Heart left ventricle (tissue), 16 donors: ENCODE measurements around the gene ACAA2. TPM values are rescaled to one million over a fixed set of nuclear protein-coding genes. Genes with fewer than 3 reads are reported as not detected.
A peak's percentile ranks its signal among the peaks of the same experiment; 100 is the strongest.

ENCODE experiments used
- ATAC-seq, 4 donors: fragments of 200-7000 bp; cut with Tn5 transposase; one replicate each; pipeline ENCODE4 v1.9.1; 2020 to 2022; ENCODE audit warnings: moderate library complexity in 4 of 4, mild to moderate bottlenecking in 3 of 4, moderate number of reproducible peaks in 1 of 4
- DNase-seq, 5 donors: peaks; one replicate each; pipeline ENCODE4 v3.0.0-alpha.2; 2020
- H3K27ac ChIP-seq, 12 donors: fragments of 200-600 bp; sonication (generic) in 4 of 12; one replicate each; pipeline versions ENCODE4 v1.5.0 to v1.8.0; 2016 to 2022; ENCODE audit warnings: mild to moderate bottlenecking in 2 of 12
- H3K27me3 ChIP-seq, 9 donors: fragments of 200-600 bp; sonication (generic) in 2 of 9; one replicate each; pipeline versions ENCODE4 v1.5.1 to v1.8.0; 2016 to 2022; ENCODE audit warnings: mild to moderate bottlenecking in 3 of 9
- H3K36me3 ChIP-seq, 9 donors: fragments of 200-600 bp; sonication (generic) in 2 of 9; one replicate each; pipeline versions ENCODE4 v1.5.0 to v1.8.0; 2018 to 2022; ENCODE audit warnings: mild to moderate bottlenecking in 2 of 9
- H3K4me1 ChIP-seq, 12 donors: fragments of 200-600 bp; sonication (generic) in 4 of 12; one replicate each; pipeline versions ENCODE4 v1.5.0 to v1.8.0; 2016 to 2022; ENCODE audit warnings: mild to moderate bottlenecking in 3 of 12
- H3K4me3 ChIP-seq, 12 donors: fragments of 200-600 bp; sonication (generic) in 4 of 12; one replicate each; pipeline versions ENCODE4 v1.5.0 to v1.8.0; 2017 to 2022; ENCODE audit warnings: mild to moderate bottlenecking in 9 of 12, moderate library complexity in 4 of 12
- H3K9me3 ChIP-seq, 12 donors: fragments of 200-600 bp; sonication (generic) in 4 of 12; one replicate each; pipeline versions ENCODE4 v1.5.0 to v1.8.0; 2016 to 2022; ENCODE audit warnings: mild to moderate bottlenecking in 1 of 12
- CTCF ChIP-seq, 12 donors: fragments of 200-600 bp; sonication (generic) in 4 of 12; IDR thresholded peaks; one replicate each; pipeline versions ENCODE4 v1.5.0 to v1.8.0; 2018 to 2022; ENCODE audit warnings: antibody characterized with exemption in 12 of 12, mild to moderate bottlenecking in 5 of 12
- POLR2A ChIP-seq, 2 donors: fragments of 450-650 bp; IDR thresholded peaks; one replicate each; pipeline ENCODE4 v1.6.1; 2017; ENCODE audit warnings: antibody characterized with exemption in 2 of 2, mild to moderate bottlenecking in 2 of 2, moderate library complexity in 2 of 2
- WGBS, 4 donors: extraction: QIAGEN DNeasy Blood & Tissue Kit in 2 of 4; methylation state at CpG; one replicate each; pipeline versions ENCODE4 v1.1.5 to v1.1.7; 2013 to 2018; 5-methylcytosine and 5-hydroxymethylcytosine counted together
- intact Hi-C, 10 donors: fragments of 100-400 bp; cut with DNase I; formaldehyde crosslinking; loops; one replicate each; pipeline versions ENCODE4 v1.11.1 to v1.14.2; 2022
- polyA plus RNA-seq, 2 donors: library from polyadenylated mRNA; stranded (reverse); fragments of 200-250 nt; gene quantifications; one replicate each; pipeline ENCODE4 v1.2.3, GENCODE V29; 2013
- total RNA-seq, 9 donors: library from RNA; depleted of rRNA in 2 of 9; stranded (reverse); fragments of >200 nt in 2 of 9; fragmentation: NEBNext Ultra II Directional in 3 of 9; extraction: Animal tissue kit (Norgen Biotek cat#: 25700) in 3 of 9; gene quantifications; one replicate each; pipeline versions ENCODE4 v1.1.0 to v1.2.4, GENCODE V29; 2016 to 2023
- donor health status: ischemic (EF 13 %, LVEDD 7.1; RV severe dilation, severe dysfunction).
- donor health status: healthy with polysubstance abuse.
- donor health status: DM: no; HTN: yes; CAD: no.
- donor health status: DM: no; HTN: no; CAD: no.
- donor health status: ischemic (EF 25% LVEDD 6.9; RV normal size, moderate dysfunction).
- donor health status: ischemic (EF 25% LVEDD 5.7; RV mildly dilated, moderate dysfunction).
- donor health status: healthy.
- donor health status: DM: yes; HTN: yes; CAD: no.
- donor health status: ischemic (EF 35%, LVEDD 5.7; RV mildly dilated, moderate dysfunction).
- donor health status: nonischemic (EF 11% LVEDD 7.7; RV severe dilation, severe dysfunction).
- donor health status: DM: yes; HTN: yes; CAD: no.
- donor health status: PGD.
- donor health status: ischemic (EF 29% LVEDD 5.4; RV normal size, mild dysfunction).
- donor health status: nonischemic (EF 23%, LVEDD 6.1; RV moderate dilation, normal function).

Gene ACAA2
- total and polyA plus RNA-seq, 11 donors: 129 to 379 (median 221) TPM

- DNase-seq: no peak
- no peak for TF ChIP-seq CTCF (IDR thresholded peaks at IDR 0.05)
- no peak for TF ChIP-seq POLR2A (IDR thresholded peaks at IDR 0.05)
- no peaks in the 10 kb centered on the region for H3K36me3 ChIP-seq
- peaks cover 0 to 17% (median 0%) of the 10 kb centered on the region in 9 donors for H3K27me3 ChIP-seq
- 82 to 96% (median 90%) methylated on average over 2 of the region's 2 CpGs for WGBS, 4 donors
- H3K27ac ChIP-seq: no peak overlapping the region
- ATAC-seq: no peak
- H3K4me1 ChIP-seq: no peaks in the 10 kb centered on the region
- H3K9me3 ChIP-seq: no peaks in the 10 kb centered on the region
- H3K4me3 ChIP-seq: no peak overlapping the region
- intact Hi-C loops: loop anchor here in 5 of 10 donors (5.0 to 10.0 kb wide), 5 partner anchors 91 to 389 kb away; partner anchors contain the start of gene LIPG (in 4 of the 5)
Observed at GRCh38 chr18:49763590-49763989, 49.7 kb downstream of the ACAA2 start.

DNA sequence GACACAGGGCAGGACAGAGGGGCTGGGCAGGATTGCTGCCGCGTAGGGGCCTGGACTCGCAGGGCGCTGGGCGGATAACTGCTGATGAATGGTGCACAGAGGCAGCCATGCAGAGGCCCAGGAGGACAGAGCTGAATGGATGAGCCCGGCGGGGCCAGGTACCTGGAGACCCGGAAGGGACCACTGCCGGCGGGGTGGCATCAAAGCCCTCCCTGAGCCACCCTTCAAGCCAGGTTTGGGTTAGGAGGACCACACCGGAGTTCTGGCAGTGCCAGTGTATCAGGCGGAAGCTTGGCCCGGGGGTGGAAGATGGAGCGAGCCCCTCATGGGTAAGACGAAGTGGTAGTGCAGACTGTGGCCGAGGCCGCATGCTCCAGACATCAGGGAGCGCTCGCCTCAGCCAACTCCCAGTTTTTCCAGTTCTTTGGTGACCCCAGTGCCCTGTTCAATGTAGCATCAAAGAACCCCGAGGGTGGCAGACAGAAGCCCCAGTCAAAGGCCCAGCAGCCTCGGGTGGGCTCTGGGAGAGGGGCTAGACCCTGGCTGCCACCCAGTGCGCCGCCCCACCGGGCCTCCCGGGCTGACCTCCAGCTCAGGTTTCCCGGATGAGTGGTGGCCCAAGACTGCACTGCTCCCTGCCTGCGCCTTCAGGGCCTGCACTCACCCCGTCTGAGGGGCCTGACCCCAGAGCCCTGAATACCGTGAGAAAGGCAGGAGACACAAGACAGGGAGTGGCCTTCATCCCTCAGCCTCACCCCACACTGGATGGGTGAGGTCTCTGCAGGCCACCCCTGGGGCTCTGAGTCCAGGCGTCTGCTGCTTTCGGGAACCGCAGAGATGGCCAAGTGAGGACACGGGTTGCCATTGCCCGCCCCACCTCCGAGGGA is 50.9 kb downstream of the ACAA2 start:
- TF ChIP-seq CTCF (IDR thresholded peaks at IDR 0.05) (no peak), POLR2A (IDR thresholded peaks at IDR 0.05) (no peak)
- H3K27ac ChIP-seq: no peak overlapping the region
- intact Hi-C loops: loop anchor here in 5 of 10 donors (5.0 to 10.0 kb wide), 5 partner anchors 92 to 390 kb away; partner anchors contain the start of gene LIPG (in 4 of the 5)
- DNase-seq: no peak
- H3K36me3 ChIP-seq: no peaks in the 10 kb centered on the region
- no peaks in the 10 kb centered on the region for H3K9me3 ChIP-seq
- WGBS, 4 donors: 89 to 91% (median 90%) methylated on average over 25 to 35 of the region's 35 CpGs
- H3K4me3 ChIP-seq: no peak overlapping the region
- H3K4me1 ChIP-seq: no peaks in the 10 kb centered on the region
- H3K27me3 ChIP-seq: peaks cover 0 to 17% (median 0%) of the 10 kb centered on the region in 9 donors
- ATAC-seq: peak in 1 of 4 donors; percentile 9

GRCh38 chr18:49761771-49762170 is 51.6 kb downstream of the ACAA2 start:
- Histone ChIP-seq H3K9me3 (no peaks in the 10 kb centered on the region), H3K27me3 (peaks cover 0 to 17% (median 0%) of the 10 kb centered on the region in 9 donors), H3K36me3 (no peaks in the 10 kb centered on the region), H3K27ac (no peak overlapping the region), H3K4me1 (no peaks in the 10 kb centered on the region), H3K4me3 (no peak overlapping the region)
- ATAC-seq: no peak
- TF ChIP-seq CTCF (IDR thresholded peaks at IDR 0.05) (no peak), POLR2A (IDR thresholded peaks at IDR 0.05) (no peak)
- no peak for DNase-seq
- 79 to 93% (median 88%) methylated on average over 9 to 10 of the region's 10 CpGs for WGBS, 4 donors
- intact Hi-C loops: loop anchor here in 5 of 10 donors (5.0 to 10.0 kb wide), 5 partner anchors 93 to 391 kb away; partner anchors contain the start of gene LIPG (in 4 of the 5)

DNA sequence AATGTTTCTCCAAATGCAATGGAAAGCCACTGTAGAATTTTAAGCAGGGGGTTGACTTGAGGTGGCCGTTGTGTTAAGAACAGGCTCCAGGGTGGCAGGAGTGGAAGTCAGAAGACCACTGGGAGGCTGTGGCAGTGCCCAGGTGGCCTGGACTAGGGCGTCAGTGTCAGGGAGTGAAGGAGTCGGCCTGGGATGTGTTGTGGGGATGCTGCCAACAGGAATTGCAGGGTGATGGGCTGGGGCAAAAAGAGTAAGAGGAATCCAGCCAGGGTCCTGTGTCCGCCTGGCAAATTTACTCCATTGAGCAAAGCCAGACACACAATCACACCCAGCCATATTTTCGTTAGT is 55.1 kb downstream of the ACAA2 start:
- TF ChIP-seq POLR2A (IDR thresholded peaks at IDR 0.05): no peak
- 86 to 91% (median 88%) methylated on average over 5 of the region's 5 CpGs for WGBS, 4 donors
- intact Hi-C loops: no loop called here
- ATAC-seq (no peak), DNase-seq (no peak)
- H3K4me3 ChIP-seq: no peak overlapping the region
- peaks cover 0 to 2% (median 0%) of the 10 kb centered on the region in 12 donors for H3K9me3 ChIP-seq
- peaks cover 0 to 17% (median 0%) of the 10 kb centered on the region in 9 donors for H3K27me3 ChIP-seq
- no peak overlapping the region for H3K27ac ChIP-seq
- H3K4me1 ChIP-seq: no peaks in the 10 kb centered on the region
- H3K36me3 ChIP-seq: no peaks in the 10 kb centered on the region
